IgD-negative memory B cell (primary cell): ENCODE data around the gene AMY1B. TPM values are rescaled to one million over a fixed set of nuclear protein-coding genes. Genes with fewer than 3 reads are reported as not detected.
"Not testable (repeated sequence)": the region's sequence is repeated elsewhere in the genome, so short reads cannot be mapped to it uniquely, and the experiment has no call there.

Experiments
- H3K27ac Mint-ChIP-seq, 3 donors: one replicate each; pipeline ENCODE4 v1.8.0; 2020 to 2022; ENCODE audit warnings: mild to moderate bottlenecking in 3 of 3, mixed read lengths in 3 of 3, moderate library complexity in 1 of 3
- H3K27me3 Mint-ChIP-seq: one replicate; pipeline ENCODE4 v1.8.0; 2021; ENCODE audit warnings: mixed read lengths
- H3K36me3 Mint-ChIP-seq: one replicate; pipeline ENCODE4 v1.8.0; 2020; ENCODE audit warnings: mild to moderate bottlenecking, mixed read lengths
- H3K4me1 Mint-ChIP-seq, 3 donors: one replicate each; pipeline ENCODE4 v1.8.0; 2020 to 2022; ENCODE audit warnings: mixed read lengths in 3 of 3, mild to moderate bottlenecking in 1 of 3
- H3K4me3 Mint-ChIP-seq, 4 donors: one replicate each; pipeline ENCODE4 v1.8.0; 2020 to 2022; ENCODE audit warnings: mild to moderate bottlenecking in 4 of 4, mixed read lengths in 4 of 4, moderate library complexity in 3 of 4
- H3K9me3 Mint-ChIP-seq, 3 donors: one replicate each; pipeline ENCODE4 v1.8.0; 2020 to 2021; ENCODE audit warnings: mixed read lengths in 3 of 3, mild to moderate bottlenecking in 1 of 3
- polyA plus RNA-seq: library from polyadenylated mRNA; unstranded; fragments of 300-500 nt; fragmentation: Illumina TruSeq; gene quantifications from one replicate; pipeline ENCODE4 v1.2.3, GENCODE V29; 2021

The AMY1B gene
- polyA plus RNA-seq, 1 donor from 2014 or later: not detected

- not testable (repeated sequence) for H3K27ac Mint-ChIP-seq, H3K9me3 Mint-ChIP-seq, H3K4me1 Mint-ChIP-seq, H3K27me3 Mint-ChIP-seq, H3K4me3 Mint-ChIP-seq, H3K36me3 Mint-ChIP-seq
Measured at GRCh38 chr1:103643908-103644307, 52.1 kb downstream of the AMY1B start.

GRCh38 chr1:103641194-103641593 is 54.8 kb downstream of the AMY1B start:
- not testable (repeated sequence) for H3K4me3 Mint-ChIP-seq, H3K9me3 Mint-ChIP-seq, H3K4me1 Mint-ChIP-seq, H3K27me3 Mint-ChIP-seq, H3K27ac Mint-ChIP-seq, H3K36me3 Mint-ChIP-seq

Other genes starting within 250 kb of the AMY1B start
- gene RNPC3, start 170.5 kb downstream of the AMY1B start, polyA plus RNA-seq: 18.3 TPM
- 2.7 TPM for gene AMY2B, start 124.6 kb downstream of the AMY1B start, polyA plus RNA-seq
- not detected for gene AMY2A, start 78.8 kb downstream of the AMY1B start, polyA plus RNA-seq
- not detected for gene AMY1A, start 40.5 kb downstream of the AMY1B start, polyA plus RNA-seq
- not detected for gene AMY1C, start 53.7 kb upstream of the AMY1B start, polyA plus RNA-seq